ENCODE results near the gene CMTM1.

CMTM1 gene

DNA sequence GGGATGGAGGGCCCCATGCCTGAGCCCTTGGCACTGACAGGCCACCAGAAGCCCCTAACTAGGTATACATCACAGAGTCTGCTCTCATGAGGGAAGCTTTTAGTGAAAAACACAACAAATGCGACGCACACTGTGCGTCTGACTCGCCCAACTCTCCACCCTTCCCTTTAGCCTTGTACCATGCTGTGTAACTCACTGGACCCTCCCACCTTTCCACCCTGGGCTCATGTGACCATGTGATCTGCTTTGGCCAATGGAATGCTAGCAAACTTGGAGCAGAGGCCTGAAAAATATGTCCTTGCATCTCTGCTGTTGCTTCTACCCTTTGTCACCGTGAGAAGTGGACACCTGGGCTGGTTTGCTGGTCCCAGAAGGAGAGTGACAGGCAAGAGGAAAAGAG is 37.9 kb upstream of the CMTM1 start:
- Histone ChIP-seq H3K4me3 (ENCODE audit: low read length) (no peak overlapping the region), H3K36me3 (replicated peaks; ENCODE audit: insufficient read depth, low read length) (no peaks in the 10 kb centered on the region), H3K4me2 (ENCODE audit: low read depth, low read length) (no peak overlapping the region), H4K20me1 (ENCODE audit: insufficient read depth, low read length) (no peaks in the 10 kb centered on the region), H3K4me1 (ENCODE audit: low read length) (peaks cover 33% of the 10 kb centered on the region), H3K79me2 (ENCODE audit: low read length) (no peaks in the 10 kb centered on the region), H3K27ac (ENCODE audit: low read length) (no peak overlapping the region), H3F3A (ENCODE audit: insufficient read depth, low read length) (peaks cover 20% of the 10 kb centered on the region), H3K27me3 (replicated peaks; ENCODE audit: insufficient read depth, low read length) (no peaks in the 10 kb centered on the region), H3K9me3 (replicated peaks; ENCODE audit: insufficient read depth, low read length) (no peaks in the 10 kb centered on the region), H3K9ac (ENCODE audit: low read length) (no peak overlapping the region), H3K9me2 (replicated peaks; ENCODE audit: insufficient read depth, low read length) (no peaks in the 10 kb centered on the region), H2AFZ (ENCODE audit: low read length) (no peak overlapping the region)
- DNase-seq, result no peak
- no peak for TF ChIP-seq EZH2phosphoT487 (IDR thresholded peaks at IDR 0.05; ENCODE audit: low read length)
- TF ChIP-seq, protein P1, sequence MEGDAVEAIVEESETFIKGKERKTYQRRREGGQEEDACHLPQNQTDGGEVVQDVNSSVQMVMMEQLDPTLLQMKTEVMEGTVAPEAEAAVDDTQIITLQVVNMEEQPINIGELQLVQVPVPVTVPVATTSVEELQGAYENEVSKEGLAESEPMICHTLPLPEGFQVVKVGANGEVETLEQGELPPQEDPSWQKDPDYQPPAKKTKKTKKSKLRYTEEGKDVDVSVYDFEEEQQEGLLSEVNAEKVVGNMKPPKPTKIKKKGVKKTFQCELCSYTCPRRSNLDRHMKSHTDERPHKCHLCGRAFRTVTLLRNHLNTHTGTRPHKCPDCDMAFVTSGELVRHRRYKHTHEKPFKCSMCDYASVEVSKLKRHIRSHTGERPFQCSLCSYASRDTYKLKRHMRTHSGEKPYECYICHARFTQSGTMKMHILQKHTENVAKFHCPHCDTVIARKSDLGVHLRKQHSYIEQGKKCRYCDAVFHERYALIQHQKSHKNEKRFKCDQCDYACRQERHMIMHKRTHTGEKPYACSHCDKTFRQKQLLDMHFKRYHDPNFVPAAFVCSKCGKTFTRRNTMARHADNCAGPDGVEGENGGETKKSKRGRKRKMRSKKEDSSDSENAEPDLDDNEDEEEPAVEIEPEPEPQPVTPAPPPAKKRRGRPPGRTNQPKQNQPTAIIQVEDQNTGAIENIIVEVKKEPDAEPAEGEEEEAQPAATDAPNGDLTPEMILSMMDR (IDR thresholded peaks at IDR 0.05; ENCODE audit: low read length), result no peak
- TF ChIP-seq EZH2 (optimal IDR thresholded peaks at IDR 0.05; ENCODE audit: low read depth, low read length), result no peak

DNA sequence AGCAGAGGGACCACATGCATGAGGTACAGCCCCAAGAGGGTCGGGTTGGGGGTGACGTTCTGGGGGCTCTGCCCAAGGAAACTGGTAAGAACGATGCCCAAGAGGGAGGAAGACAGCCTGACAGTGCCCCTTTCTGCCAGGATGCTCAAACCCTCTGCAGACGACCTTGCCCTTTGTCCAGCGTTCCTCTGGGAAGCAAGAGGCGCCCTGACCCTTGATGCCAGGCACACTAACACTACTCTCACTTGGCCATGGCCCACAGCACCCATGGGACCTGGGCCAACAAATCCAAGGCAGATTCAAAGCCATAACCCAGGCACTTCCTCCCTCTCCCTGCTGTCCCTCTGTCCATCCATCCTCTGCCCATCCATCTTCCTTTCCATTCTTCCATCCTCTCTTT is 36.8 kb upstream of the CMTM1 start:
- no peak overlapping the region for H3K4me2 ChIP-seq (ENCODE audit: low read depth, low read length)
- no peak for DNase-seq
- peaks cover 9% of the 10 kb centered on the region for H3F3A ChIP-seq (ENCODE audit: insufficient read depth, low read length)
- H3K4me3 ChIP-seq (ENCODE audit: low read length), result no peak overlapping the region
- H3K27me3 ChIP-seq (replicated peaks; ENCODE audit: insufficient read depth, low read length), result no peaks in the 10 kb centered on the region
- H3K9me3 ChIP-seq (replicated peaks; ENCODE audit: insufficient read depth, low read length), result no peaks in the 10 kb centered on the region
- H3K36me3 ChIP-seq (replicated peaks; ENCODE audit: insufficient read depth, low read length), result no peaks in the 10 kb centered on the region
- H4K20me1 ChIP-seq (ENCODE audit: insufficient read depth, low read length), result no peaks in the 10 kb centered on the region
- peaks cover 23% of the 10 kb centered on the region for H3K4me1 ChIP-seq (ENCODE audit: low read length)
- H3K9ac ChIP-seq (ENCODE audit: low read length), result no peak overlapping the region
- no peaks in the 10 kb centered on the region for H3K79me2 ChIP-seq (ENCODE audit: low read length)
- H3K27ac ChIP-seq (ENCODE audit: low read length), result no peak overlapping the region
- TF ChIP-seq EZH2phosphoT487 (IDR thresholded peaks at IDR 0.05; ENCODE audit: low read length) (no peak), EZH2 (optimal IDR thresholded peaks at IDR 0.05; ENCODE audit: low read depth, low read length) (no peak)
- TF ChIP-seq, protein P1 (IDR thresholded peaks at IDR 0.05; ENCODE audit: low read length), result no peak
- no peaks in the 10 kb centered on the region for H3K9me2 ChIP-seq (replicated peaks; ENCODE audit: insufficient read depth, low read length)
- no peak overlapping the region for H2AFZ ChIP-seq (ENCODE audit: low read length)

DNA sequence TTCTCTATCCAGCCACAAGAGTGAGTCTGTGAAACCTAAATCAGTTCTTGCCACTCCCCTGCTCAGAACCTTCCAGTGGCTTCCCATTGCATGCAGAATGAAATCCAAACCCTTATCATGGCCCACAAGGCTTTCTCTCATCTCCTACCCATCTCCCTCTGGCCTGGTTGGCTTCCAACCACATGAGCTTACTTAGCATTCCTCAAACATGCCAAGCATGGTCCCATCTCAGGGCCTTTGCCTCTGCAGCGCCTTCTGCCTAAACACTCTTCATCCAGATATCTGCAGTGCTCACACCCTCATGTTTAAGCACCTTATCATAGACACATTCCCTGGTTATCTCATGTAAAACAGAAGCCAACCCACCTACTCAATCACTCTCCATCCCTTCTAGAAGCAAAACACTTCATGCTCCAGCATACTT is 31.9 kb upstream of the CMTM1 start:
- Histone ChIP-seq H3K4me2 (ENCODE audit: low read depth, low read length) (no peak overlapping the region), H3K27ac (ENCODE audit: low read length) (no peak overlapping the region), H3K9me3 (replicated peaks; ENCODE audit: insufficient read depth, low read length) (no peaks in the 10 kb centered on the region), H3K79me2 (ENCODE audit: low read length) (no peaks in the 10 kb centered on the region), H3F3A (ENCODE audit: insufficient read depth, low read length) (no peaks in the 10 kb centered on the region), H3K9ac (ENCODE audit: low read length) (no peak overlapping the region), H3K36me3 (replicated peaks; ENCODE audit: insufficient read depth, low read length) (no peaks in the 10 kb centered on the region), H4K20me1 (ENCODE audit: insufficient read depth, low read length) (no peaks in the 10 kb centered on the region), H3K27me3 (replicated peaks; ENCODE audit: insufficient read depth, low read length) (no peaks in the 10 kb centered on the region), H3K4me3 (ENCODE audit: low read length) (no peak overlapping the region), H3K4me1 (ENCODE audit: low read length) (peaks cover 11% of the 10 kb centered on the region), H3K9me2 (replicated peaks; ENCODE audit: insufficient read depth, low read length) (no peaks in the 10 kb centered on the region), H2AFZ (ENCODE audit: low read length) (no peak overlapping the region)
- TF ChIP-seq, protein P1 (IDR thresholded peaks at IDR 0.05; ENCODE audit: low read length), result no peak
- TF ChIP-seq EZH2phosphoT487 (IDR thresholded peaks at IDR 0.05; ENCODE audit: low read length) (no peak), EZH2 (optimal IDR thresholded peaks at IDR 0.05; ENCODE audit: low read depth, low read length) (no peak)
- DNase-seq, result no peak
